ENCODE data around the gene IL17REL. TPM values are rescaled to one million over a fixed set of nuclear protein-coding genes. Genes with fewer than 3 reads are reported as not detected.

IL17REL gene
- total and polyA plus RNA-seq, 10 of the 15 experiments (the other 5 are each of a cell fraction or from before 2014, with no cell fraction given) = 0.03 TPM; not detected in 9

DNA sequence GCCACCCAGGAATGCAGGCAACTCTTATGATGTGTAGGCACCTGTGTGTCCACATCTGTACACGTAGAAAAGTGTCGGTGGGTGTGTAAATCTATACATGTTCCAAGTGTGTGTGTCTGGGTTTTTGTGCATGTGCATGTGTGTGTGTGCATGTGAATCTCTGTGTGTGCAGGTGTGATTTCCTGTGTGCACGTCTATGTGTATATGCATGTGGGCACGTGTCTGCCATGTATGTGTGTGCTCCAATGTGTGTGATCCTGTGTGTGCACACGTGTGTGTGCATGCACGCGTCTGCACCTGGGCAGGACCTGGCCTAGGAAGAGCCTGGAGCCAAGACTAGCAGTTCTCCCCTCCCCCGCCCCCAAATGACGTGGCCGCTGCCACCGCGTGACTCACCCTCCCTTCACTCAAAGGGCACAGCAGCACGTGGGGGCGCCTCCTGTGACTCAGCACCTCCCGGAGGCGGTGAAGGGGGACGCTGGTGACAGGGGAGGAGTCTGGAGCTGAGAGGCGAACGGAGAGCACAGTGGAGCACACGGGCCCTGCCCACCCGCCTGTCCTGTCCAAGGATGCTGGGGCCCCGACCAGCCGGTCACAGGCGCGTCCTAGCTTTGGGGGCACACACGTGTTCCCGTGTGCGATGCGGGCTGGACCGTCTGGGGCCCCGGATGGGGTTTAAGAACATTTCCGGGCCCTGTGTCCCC lies 41.9 kb downstream of the IL17REL start (continued):
- TF ChIP-seq, protein P1, sequence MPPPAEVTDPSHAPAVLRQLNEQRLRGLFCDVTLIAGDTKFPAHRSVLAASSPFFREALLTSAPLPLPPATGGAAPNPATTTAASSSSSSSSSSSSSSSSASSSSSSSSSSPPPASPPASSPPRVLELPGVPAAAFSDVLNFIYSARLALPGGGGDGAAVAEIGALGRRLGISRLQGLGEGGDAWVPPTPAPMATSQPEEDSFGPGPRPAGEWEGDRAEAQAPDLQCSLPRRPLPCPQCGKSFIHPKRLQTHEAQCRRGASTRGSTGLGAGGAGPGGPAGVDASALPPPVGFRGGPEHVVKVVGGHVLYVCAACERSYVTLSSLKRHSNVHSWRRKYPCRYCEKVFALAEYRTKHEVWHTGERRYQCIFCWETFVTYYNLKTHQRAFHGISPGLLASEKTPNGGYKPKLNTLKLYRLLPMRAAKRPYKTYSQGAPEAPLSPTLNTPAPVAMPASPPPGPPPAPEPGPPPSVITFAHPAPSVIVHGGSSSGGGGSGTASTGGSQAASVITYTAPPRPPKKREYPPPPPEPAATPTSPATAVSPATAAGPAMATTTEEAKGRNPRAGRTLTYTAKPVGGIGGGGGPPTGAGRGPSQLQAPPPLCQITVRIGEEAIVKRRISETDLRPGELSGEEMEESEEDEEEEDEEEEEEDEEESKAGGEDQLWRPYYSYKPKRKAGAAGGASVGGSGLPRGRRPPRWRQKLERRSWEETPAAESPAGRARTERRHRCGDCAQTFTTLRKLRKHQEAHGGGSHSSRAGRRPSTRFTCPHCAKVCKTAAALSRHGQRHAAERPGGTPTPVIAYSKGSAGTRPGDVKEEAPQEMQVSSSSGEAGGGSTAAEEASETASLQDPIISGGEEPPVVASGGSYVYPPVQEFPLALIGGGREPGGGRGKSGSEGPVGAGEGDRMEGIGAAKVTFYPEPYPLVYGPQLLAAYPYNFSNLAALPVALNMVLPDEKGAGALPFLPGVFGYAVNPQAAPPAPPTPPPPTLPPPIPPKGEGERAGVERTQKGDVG (CRISPR knock-in tag; IDR thresholded peaks at IDR 0.05) = no peak
- no peak for TF ChIP-seq ZNF622 (IDR thresholded peaks at IDR 0.05)
- TF ChIP-seq CBX5 (IDR thresholded peaks at IDR 0.05; ENCODE audit: low read depth) = no peak
- no peak for TF ChIP-seq CHD4 (IDR thresholded peaks at IDR 0.05)
- peak; percentile 82 for TF ChIP-seq RELA (IDR thresholded peaks at IDR 0.05; ENCODE audit: borderline replicate concordance, partially characterized antibody)
- no peak for TF ChIP-seq TCF3 (IDR thresholded peaks at IDR 0.05; ENCODE audit: borderline replicate concordance, insufficient read depth, low read depth, low read length)
- TF ChIP-seq, protein P2, sequence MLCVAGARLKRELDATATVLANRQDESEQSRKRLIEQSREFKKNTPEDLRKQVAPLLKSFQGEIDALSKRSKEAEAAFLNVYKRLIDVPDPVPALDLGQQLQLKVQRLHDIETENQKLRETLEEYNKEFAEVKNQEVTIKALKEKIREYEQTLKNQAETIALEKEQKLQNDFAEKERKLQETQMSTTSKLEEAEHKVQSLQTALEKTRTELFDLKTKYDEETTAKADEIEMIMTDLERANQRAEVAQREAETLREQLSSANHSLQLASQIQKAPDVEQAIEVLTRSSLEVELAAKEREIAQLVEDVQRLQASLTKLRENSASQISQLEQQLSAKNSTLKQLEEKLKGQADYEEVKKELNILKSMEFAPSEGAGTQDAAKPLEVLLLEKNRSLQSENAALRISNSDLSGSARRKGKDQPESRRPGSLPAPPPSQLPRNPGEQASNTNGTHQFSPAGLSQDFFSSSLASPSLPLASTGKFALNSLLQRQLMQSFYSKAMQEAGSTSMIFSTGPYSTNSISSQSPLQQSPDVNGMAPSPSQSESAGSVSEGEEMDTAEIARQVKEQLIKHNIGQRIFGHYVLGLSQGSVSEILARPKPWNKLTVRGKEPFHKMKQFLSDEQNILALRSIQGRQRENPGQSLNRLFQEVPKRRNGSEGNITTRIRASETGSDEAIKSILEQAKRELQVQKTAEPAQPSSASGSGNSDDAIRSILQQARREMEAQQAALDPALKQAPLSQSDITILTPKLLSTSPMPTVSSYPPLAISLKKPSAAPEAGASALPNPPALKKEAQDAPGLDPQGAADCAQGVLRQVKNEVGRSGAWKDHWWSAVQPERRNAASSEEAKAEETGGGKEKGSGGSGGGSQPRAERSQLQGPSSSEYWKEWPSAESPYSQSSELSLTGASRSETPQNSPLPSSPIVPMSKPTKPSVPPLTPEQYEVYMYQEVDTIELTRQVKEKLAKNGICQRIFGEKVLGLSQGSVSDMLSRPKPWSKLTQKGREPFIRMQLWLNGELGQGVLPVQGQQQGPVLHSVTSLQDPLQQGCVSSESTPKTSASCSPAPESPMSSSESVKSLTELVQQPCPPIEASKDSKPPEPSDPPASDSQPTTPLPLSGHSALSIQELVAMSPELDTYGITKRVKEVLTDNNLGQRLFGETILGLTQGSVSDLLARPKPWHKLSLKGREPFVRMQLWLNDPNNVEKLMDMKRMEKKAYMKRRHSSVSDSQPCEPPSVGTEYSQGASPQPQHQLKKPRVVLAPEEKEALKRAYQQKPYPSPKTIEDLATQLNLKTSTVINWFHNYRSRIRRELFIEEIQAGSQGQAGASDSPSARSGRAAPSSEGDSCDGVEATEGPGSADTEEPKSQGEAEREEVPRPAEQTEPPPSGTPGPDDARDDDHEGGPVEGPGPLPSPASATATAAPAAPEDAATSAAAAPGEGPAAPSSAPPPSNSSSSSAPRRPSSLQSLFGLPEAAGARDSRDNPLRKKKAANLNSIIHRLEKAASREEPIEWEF (IDR thresholded peaks at IDR 0.05; ENCODE audit: insufficient replicate concordance, low read depth, low read length) = no peak
- TF ChIP-seq HDAC6 (IDR thresholded peaks at IDR 0.05; ENCODE audit: unreplicated experiment) = peak; percentile 59
- 0 out of 2 replicates have a peak, but pooled peaks have one; percentile 40 for TF ChIP-seq MEF2A (IDR thresholded peaks at IDR 0.05; ENCODE audit: insufficient read depth, low read depth, low read length)
- TF ChIP-seq DPF2 (IDR thresholded peaks at IDR 0.05) = 0 out of 2 replicates have a peak, but pooled peaks have one; percentile 75
- peak; percentile 25; the same call in 1 of the 2 replicates for TF ChIP-seq CBFB (IDR thresholded peaks at IDR 0.05; ENCODE audit: low read depth)
- TF ChIP-seq MYB (IDR thresholded peaks at IDR 0.05; ENCODE audit: borderline replicate concordance, low read depth, low read length) = no peak
- TF ChIP-seq ZNF207 (IDR thresholded peaks at IDR 0.05; ENCODE audit: borderline replicate concordance) = no peak
- TF ChIP-seq, protein P3, sequence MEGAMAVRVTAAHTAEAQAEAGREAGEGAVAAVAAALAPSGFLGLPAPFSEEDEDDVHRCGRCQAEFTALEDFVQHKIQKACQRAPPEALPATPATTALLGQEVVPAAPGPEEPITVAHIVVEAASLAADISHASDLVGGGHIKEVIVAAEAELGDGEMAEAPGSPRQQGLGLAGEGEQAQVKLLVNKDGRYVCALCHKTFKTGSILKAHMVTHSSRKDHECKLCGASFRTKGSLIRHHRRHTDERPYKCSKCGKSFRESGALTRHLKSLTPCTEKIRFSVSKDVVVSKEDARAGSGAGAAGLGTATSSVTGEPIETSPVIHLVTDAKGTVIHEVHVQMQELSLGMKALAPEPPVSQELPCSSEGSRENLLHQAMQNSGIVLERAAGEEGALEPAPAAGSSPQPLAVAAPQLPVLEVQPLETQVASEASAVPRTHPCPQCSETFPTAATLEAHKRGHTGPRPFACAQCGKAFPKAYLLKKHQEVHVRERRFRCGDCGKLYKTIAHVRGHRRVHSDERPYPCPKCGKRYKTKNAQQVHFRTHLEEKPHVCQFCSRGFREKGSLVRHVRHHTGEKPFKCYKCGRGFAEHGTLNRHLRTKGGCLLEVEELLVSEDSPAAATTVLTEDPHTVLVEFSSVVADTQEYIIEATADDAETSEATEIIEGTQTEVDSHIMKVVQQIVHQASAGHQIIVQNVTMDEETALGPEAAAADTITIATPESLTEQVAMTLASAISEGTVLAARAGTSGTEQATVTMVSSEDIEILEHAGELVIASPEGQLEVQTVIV (IDR thresholded peaks at IDR 0.05; ENCODE audit: borderline replicate concordance, partially characterized antibody) = no peak
- TF ChIP-seq NR2C1 (IDR thresholded peaks at IDR 0.05) = peak; percentile 78
- no peak for TF ChIP-seq NFXL1 (IDR thresholded peaks at IDR 0.05; ENCODE audit: borderline replicate concordance)
- peak; percentile 86 for TF ChIP-seq SMAD1 (IDR thresholded peaks at IDR 0.05; ENCODE audit: low read depth, partially characterized antibody)
- TF ChIP-seq SREBF2 (IDR thresholded peaks at IDR 0.05; ENCODE audit: low read length) = no peak
